Measurements from ENCODE around the gene GLOD5. TPM values are rescaled to one million over a fixed set of nuclear protein-coding genes. Genes with fewer than 3 reads are reported as not detected.
A peak's percentile ranks its signal among the peaks of the same experiment; 100 is the strongest.

GLOD5 gene
- total RNA-seq, 1 experiment from 2014 or later, result not detected

DNA sequence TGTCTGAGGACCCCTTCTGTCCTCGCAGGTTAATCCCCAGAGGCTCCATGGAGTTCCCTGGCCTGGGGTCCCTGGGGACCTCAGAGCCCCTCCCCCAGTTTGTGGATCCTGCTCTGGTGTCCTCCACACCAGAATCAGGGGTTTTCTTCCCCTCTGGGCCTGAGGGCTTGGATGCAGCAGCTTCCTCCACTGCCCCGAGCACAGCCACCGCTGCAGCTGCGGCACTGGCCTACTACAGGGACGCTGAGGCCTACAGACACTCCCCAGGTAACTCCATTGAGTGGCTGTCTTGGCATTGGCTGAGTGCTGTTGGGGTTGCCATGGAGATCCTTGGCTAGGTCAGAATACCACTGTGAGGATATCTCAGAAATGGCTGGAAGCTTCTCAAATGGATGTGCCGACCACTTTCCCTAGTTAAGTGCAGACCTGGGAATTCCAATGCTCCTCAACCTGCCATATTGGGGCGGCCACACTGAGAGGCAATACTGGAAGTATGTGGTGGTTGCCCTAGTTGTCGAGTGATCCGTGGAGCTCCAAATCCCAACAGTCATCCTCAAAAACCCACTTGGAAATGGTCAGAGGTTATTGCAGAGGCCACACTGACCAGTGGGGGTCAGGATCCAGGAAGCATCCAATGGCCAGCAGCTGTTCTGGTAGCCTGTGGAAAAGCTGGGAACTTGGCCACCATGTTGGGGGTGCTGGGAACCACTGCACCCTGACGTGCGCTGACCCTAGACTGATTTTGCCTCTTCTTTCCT is 29.7 kb downstream of the GLOD5 start:
- Histone ChIP-seq H3K4me1 (replicated peaks) (peaks cover 19% of the 10 kb centered on the region), H3K27me3 (replicated peaks) (no peaks in the 10 kb centered on the region)

DNA sequence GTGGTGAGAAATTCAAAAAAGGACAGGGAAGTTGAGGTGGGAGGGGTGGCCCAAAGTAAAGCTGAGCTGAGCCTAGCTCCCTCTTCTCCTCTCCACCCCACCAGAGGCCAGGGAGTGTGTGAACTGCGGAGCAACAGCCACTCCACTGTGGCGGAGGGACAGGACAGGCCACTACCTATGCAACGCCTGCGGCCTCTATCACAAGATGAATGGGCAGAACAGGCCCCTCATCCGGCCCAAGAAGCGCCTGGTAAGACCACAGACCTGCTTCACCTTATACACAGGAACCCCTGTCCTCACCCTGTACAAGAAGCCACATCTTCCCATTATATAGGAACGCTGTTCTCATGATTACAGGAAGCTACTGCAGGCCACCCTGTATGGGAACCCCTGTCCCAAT is 30.7 kb downstream of the GLOD5 start:
- H3K27me3 ChIP-seq (replicated peaks), result no peaks in the 10 kb centered on the region
- DNase-seq (ENCODE audit: low read depth in 1 of 2, low spot score in 2 of 2), result no peak
- H3K36me3 ChIP-seq, result no peaks in the 10 kb centered on the region
- no peak overlapping the region for H3K4me3 ChIP-seq
- peaks cover 19% of the 10 kb centered on the region for H3K4me1 ChIP-seq (replicated peaks)
- no peaks in the 10 kb centered on the region for H3K9me3 ChIP-seq (replicated peaks)
- H3K27ac ChIP-seq, result no peak overlapping the region

More for the DNA sequence above, 29.7 kb downstream of the GLOD5 start:
- no peak overlapping the region for H3K27ac ChIP-seq
- H3K4me3 ChIP-seq, result no peak overlapping the region
- DNase-seq (ENCODE audit: low read depth in 1 of 2, low spot score in 2 of 2), result no peak
- H3K9me3 ChIP-seq (replicated peaks), result no peaks in the 10 kb centered on the region
- no peaks in the 10 kb centered on the region for H3K36me3 ChIP-seq

- no peaks in the 10 kb centered on the region for H3K9me3 ChIP-seq (replicated peaks)
- no peak overlapping the region for H3K4me3 ChIP-seq
- H3K36me3 ChIP-seq, result no peaks in the 10 kb centered on the region
- H3K27me3 ChIP-seq (replicated peaks), result no peaks in the 10 kb centered on the region
- no peak for DNase-seq (ENCODE audit: low read depth in 1 of 2, low spot score in 2 of 2)
- H3K27ac ChIP-seq, result no peak overlapping the region
- peaks cover 19% of the 10 kb centered on the region for H3K4me1 ChIP-seq (replicated peaks)
Measured at GRCh38 chrX:48793935-48794334, 32.4 kb downstream of the GLOD5 start.

- no peaks in the 10 kb centered on the region for H3K27me3 ChIP-seq (replicated peaks)
- H3K4me3 ChIP-seq, result no peak overlapping the region
- no peak for DNase-seq (ENCODE audit: low read depth in 1 of 2, low spot score in 2 of 2)
- H3K27ac ChIP-seq, result no peak overlapping the region
- no peaks in the 10 kb centered on the region for H3K36me3 ChIP-seq
- no peaks in the 10 kb centered on the region for H3K9me3 ChIP-seq (replicated peaks)
- H3K4me1 ChIP-seq (replicated peaks), result peaks cover 19% of the 10 kb centered on the region
Measured at GRCh38 chrX:48794340-48794910, 32.9 kb downstream of the GLOD5 start.

DNA sequence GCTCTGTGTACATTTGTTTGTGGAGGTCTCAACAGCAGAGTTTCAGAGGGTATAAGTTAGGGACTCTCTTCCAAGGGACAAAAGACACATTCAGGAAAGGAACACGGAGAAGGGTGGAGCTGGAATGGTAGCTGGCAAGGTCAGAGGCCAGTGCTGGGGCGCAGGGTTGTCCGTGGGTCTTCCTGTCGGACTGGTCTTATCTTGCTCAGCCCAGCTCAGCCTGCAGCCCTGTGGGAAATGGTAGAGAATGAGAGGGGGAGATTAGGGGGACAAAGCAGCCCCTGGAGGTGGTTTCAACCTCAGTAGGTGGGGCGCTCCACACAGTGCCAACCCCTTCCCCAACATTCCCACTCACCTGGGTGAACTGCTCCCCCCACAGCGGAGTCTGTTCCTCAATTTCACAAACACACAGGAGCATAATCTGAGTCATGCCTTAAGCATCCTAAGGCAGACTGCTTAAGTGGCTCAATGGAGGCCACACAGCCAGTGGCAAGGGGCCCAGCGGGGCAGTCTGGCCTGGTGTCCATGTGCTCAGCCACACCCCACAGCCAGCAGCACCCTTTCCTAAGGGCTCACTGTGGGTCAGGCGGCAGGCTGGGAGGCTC is 33.5 kb downstream of the GLOD5 start:
- peak; percentile 66 to 79 for DNase-seq (ENCODE audit: low read depth in 1 of 2, low spot score in 2 of 2)
- H3K36me3 ChIP-seq, result no peaks in the 10 kb centered on the region
- H3K4me1 ChIP-seq (replicated peaks), result peaks cover 19% of the 10 kb centered on the region
- H3K27ac ChIP-seq, result peak overlapping the region; percentile 47
- H3K9me3 ChIP-seq (replicated peaks), result no peaks in the 10 kb centered on the region
- no peak overlapping the region for H3K4me3 ChIP-seq
- no peaks in the 10 kb centered on the region for H3K27me3 ChIP-seq (replicated peaks)

DNA sequence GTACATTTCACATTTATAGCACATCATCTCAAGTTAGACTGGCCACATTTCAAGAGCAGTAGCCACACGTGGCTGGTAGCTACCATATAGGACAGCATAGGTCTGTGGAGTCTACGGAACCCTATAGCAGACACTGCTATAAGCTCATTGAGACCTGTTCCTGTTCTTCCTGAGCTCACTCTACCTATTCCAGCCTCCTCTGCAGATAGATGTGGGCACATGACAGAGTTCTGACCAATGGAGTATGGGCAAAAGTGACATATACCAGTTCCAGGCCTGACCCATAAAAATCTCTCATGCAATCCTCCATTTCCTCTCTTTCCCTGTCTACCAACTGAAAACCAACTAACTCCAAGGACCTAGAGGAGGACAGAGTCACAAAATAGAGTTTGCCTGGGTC is 36.8 kb downstream of the GLOD5 start:
- no peak overlapping the region for H3K4me3 ChIP-seq
- H3K27me3 ChIP-seq (replicated peaks), result no peaks in the 10 kb centered on the region
- H3K27ac ChIP-seq, result no peak overlapping the region
- H3K4me1 ChIP-seq (replicated peaks), result peaks cover 23% of the 10 kb centered on the region
- H3K36me3 ChIP-seq, result no peaks in the 10 kb centered on the region
- H3K9me3 ChIP-seq (replicated peaks), result no peaks in the 10 kb centered on the region
- no peak for DNase-seq (ENCODE audit: low read depth in 1 of 2, low spot score in 2 of 2)

GRCh38 chrX:48800574-48801279 is 39.2 kb downstream of the GLOD5 start:
- 0 out of 2 replicates have a peak, but pooled peaks cover 4% of the 10 kb centered on the region for H3K36me3 ChIP-seq
- H3K27me3 ChIP-seq (replicated peaks), result no peaks in the 10 kb centered on the region
- peaks cover 8% of the 10 kb centered on the region for H3K4me1 ChIP-seq (replicated peaks)
- DNase-seq (ENCODE audit: low read depth in 1 of 2, low spot score in 2 of 2), result no peak
- H3K27ac ChIP-seq, result peak overlapping the region; percentile 97
- H3K4me3 ChIP-seq, result peak overlapping the region; percentile 69
- H3K9me3 ChIP-seq (replicated peaks), result no peaks in the 10 kb centered on the region

DNA sequence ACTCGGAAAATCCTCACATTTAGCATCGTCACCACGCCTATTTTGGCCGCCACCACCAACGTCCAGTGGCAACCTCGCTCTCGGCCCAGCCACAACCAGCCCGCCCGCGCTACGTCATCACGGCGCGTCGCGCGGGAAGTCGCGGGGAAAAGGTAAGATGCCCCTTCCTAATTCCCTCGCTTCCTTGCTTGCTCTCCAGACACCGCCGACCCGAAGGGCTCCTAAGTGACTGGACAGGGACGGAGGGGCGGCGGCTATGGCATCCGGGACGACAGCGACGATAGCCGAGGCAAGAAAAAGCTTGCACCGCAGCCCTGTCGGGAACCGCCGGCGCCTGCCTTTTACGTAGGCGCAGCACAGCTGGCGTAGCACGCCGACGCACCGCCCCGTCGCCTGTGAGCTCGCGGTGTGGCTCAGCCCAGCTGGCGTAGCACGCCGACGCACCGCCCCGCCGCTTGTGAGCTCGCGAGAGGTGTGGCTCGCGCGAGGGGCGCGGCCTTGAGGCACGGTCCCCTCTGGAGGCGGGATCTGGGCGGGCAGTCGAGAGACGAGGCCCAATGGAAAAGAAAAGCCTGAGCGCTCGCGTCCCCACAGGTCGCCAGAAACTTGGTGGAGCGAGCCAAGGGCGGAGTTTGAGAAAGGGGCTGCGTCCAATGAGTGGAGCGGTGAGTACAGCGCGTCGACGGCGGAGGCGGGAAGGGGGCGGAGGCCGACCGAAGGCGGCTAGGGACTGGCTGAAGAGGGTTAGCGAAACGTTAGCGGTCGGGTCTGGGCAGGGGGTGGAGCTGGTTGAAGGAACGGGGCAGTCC is 39.9 kb downstream of the GLOD5 start, which contains the start of gene HDAC6:
Gene HDAC6 (plus strand): TSS at position 788 of the 809 bp plus-strand sequence. CDS start 626 bp downstream, outside the sequence.
- H3K36me3 ChIP-seq, result 0 out of 2 replicates have a peak, but pooled peaks cover 4% of the 10 kb centered on the region
- H3K9me3 ChIP-seq (replicated peaks), result no peaks in the 10 kb centered on the region
- no peaks in the 10 kb centered on the region for H3K27me3 ChIP-seq (replicated peaks)
- peak; percentile 97 to 98 for DNase-seq (ENCODE audit: low read depth in 1 of 2, low spot score in 2 of 2)
- H3K4me1 ChIP-seq (replicated peaks), result peaks cover 4% of the 10 kb centered on the region; the same call in 1 of the 2 replicates
- peak within 1 kb of the TSS; percentile 97 for H3K27ac ChIP-seq
- peak within 1 kb of the TSS; percentile 69 for H3K4me3 ChIP-seq

GRCh38 chrX:48802089-48802904 is 40.8 kb downstream of the GLOD5 start:
- peak overlapping the region; percentile 94 for H3K27ac ChIP-seq
- peak overlapping the region; percentile 69 for H3K4me3 ChIP-seq
- H3K36me3 ChIP-seq, result 0 out of 2 replicates have a peak, but pooled peaks cover 4% of the 10 kb centered on the region
- no peaks in the 10 kb centered on the region for H3K9me3 ChIP-seq (replicated peaks)
- peak; percentile 83 to 84 for DNase-seq (ENCODE audit: low read depth in 1 of 2, low spot score in 2 of 2)
- H3K4me1 ChIP-seq (replicated peaks), result peaks cover 4% of the 10 kb centered on the region; the same call in 1 of the 2 replicates
- H3K27me3 ChIP-seq (replicated peaks), result no peaks in the 10 kb centered on the region

GRCh38 chrX:48802905-48803200 is 41.3 kb downstream of the GLOD5 start:
- Histone ChIP-seq H3K36me3 (0 out of 2 replicates have a peak, but pooled peaks cover 4% of the 10 kb centered on the region), H3K4me3 (peak overlapping the region; percentile 69), H3K4me1 (replicated peaks) (peaks cover 4% of the 10 kb centered on the region; the same call in 1 of the 2 replicates), H3K27me3 (replicated peaks) (no peaks in the 10 kb centered on the region), H3K27ac (peak overlapping the region; percentile 94; the same call in 1 of the 2 replicates), H3K9me3 (replicated peaks) (no peaks in the 10 kb centered on the region)
- DNase-seq (ENCODE audit: low read depth in 1 of 2, low spot score in 2 of 2), result no peak

- no peaks in the 10 kb centered on the region for H3K4me1 ChIP-seq (replicated peaks)
- H3K27me3 ChIP-seq (replicated peaks), result no peaks in the 10 kb centered on the region
- DNase-seq (ENCODE audit: low read depth in 1 of 2, low spot score in 2 of 2), result no peak
Measured at GRCh38 chrX:48806081-48806480, 44.5 kb downstream of the GLOD5 start.

GRCh38 chrX:48813644-48814043 is 52.1 kb downstream of the GLOD5 start:
- no peaks in the 10 kb centered on the region for H3K4me1 ChIP-seq (replicated peaks)
- H3K27ac ChIP-seq, result no peak overlapping the region
- no peaks in the 10 kb centered on the region for H3K36me3 ChIP-seq
- no peaks in the 10 kb centered on the region for H3K27me3 ChIP-seq (replicated peaks)
- H3K4me3 ChIP-seq, result no peak overlapping the region
- no peak for DNase-seq (ENCODE audit: low read depth in 1 of 2, low spot score in 2 of 2)
- no peaks in the 10 kb centered on the region for H3K9me3 ChIP-seq (replicated peaks)

More at GRCh38 chrX:48806081-48806480, 44.5 kb downstream of the GLOD5 start:
- no peak overlapping the region for H3K27ac ChIP-seq
- H3K36me3 ChIP-seq, result 0 out of 2 replicates have a peak, but pooled peaks cover 4% of the 10 kb centered on the region
- no peaks in the 10 kb centered on the region for H3K9me3 ChIP-seq (replicated peaks)
- no peak overlapping the region for H3K4me3 ChIP-seq

Measured in SJSA1 (cell line).